Left ventricle myocardium inferior (tissue), 1 donor: ENCODE data around the gene XRCC6. TPM values are rescaled to one million over a fixed set of nuclear protein-coding genes. Genes with fewer than 3 reads are reported as not detected.
"Not testable (repeated sequence)": the region's sequence is repeated elsewhere in the genome, so short reads cannot be mapped to it uniquely, and the experiment has no call there.

Experiments used
- DNase-seq: peaks from one replicate; pipeline ENCODE4 v3.0.0-alpha.2; 2020
- H3K27ac ChIP-seq: fragments of 200-600 bp; replicated peaks from 2 replicates; pipeline ENCODE4 v1.8.0; 2021
- H3K27me3 ChIP-seq: fragments of 200-600 bp; 2 replicates; pipeline ENCODE4 v1.8.0; 2021; ENCODE audit warnings: low read depth
- H3K36me3 ChIP-seq: fragments of 200-600 bp; 2 replicates; pipeline ENCODE4 v1.8.0; 2021
- H3K4me1 ChIP-seq: fragments of 200-600 bp; 2 replicates; pipeline ENCODE4 v1.8.0; 2021
- H3K4me3 ChIP-seq: fragments of 200-600 bp; 2 replicates; pipeline ENCODE4 v1.8.0; 2021; ENCODE audit warnings: mild to moderate bottlenecking, moderate library complexity
- H3K9me3 ChIP-seq: fragments of 200-600 bp; replicated peaks from 2 replicates; pipeline ENCODE4 v1.8.0; 2021
- CTCF ChIP-seq: fragments of 200-600 bp; IDR thresholded peaks from 2 replicates; pipeline ENCODE4 v1.8.0; 2021; ENCODE audit warnings: antibody characterized with exemption, mild to moderate bottlenecking, borderline replicate concordance
- intact Hi-C: fragments of 100-400 bp; cut with micrococcal nuclease; formaldehyde crosslinking; loops from one replicate; pipeline ENCODE4 v1.11.0; 2022
- total RNA-seq: library from RNA; stranded (reverse); fragmentation: NEBNext Ultra II Directional; extraction: Animal tissue kit (Norgen Biotek cat#: 25700); gene quantifications from one replicate; pipeline ENCODE4 v1.2.1, GENCODE V29; 2021
- donor health status: DM: no; HTN: yes; CAD: no; lungs with severe emphysema.

Gene XRCC6
- total RNA-seq, 1 donor from 2014 or later, result 155 TPM

GRCh38 chr22:41664490-41664889, 43.4 kb downstream of the XRCC6 start:
- Histone ChIP-seq H3K9me3 (no peaks in the 10 kb centered on the region), H3K27me3 (no peaks in the 10 kb centered on the region), H3K36me3 (peaks cover 59% of the 10 kb centered on the region), H3K4me3 (no peak overlapping the region), H3K4me1 (peaks cover 26% of the 10 kb centered on the region), H3K27ac (no peak overlapping the region)
- TF ChIP-seq CTCF, result no peak
- no peak for DNase-seq
- intact Hi-C loops, result no loop called here

GRCh38 chr22:41664951-41665350, 43.9 kb downstream of the XRCC6 start:
- peaks cover 54% of the 10 kb centered on the region for H3K36me3 ChIP-seq
- intact Hi-C loops, result no loop called here

GRCh38 chr22:41668971-41669911, 48.1 kb downstream of the XRCC6 start:
- TF ChIP-seq CTCF, result no peak
- Histone ChIP-seq H3K4me3 (no peak overlapping the region), H3K9me3 (no peaks in the 10 kb centered on the region), H3K4me1 (peaks cover 18% of the 10 kb centered on the region), H3K27me3 (no peaks in the 10 kb centered on the region), H3K27ac (no peak overlapping the region), H3K36me3 (peaks cover 19% of the 10 kb centered on the region)
- DNase-seq, result no peak
- intact Hi-C loops, result no loop called here

More at GRCh38 chr22:41664951-41665350, 43.9 kb downstream of the XRCC6 start:
- H3K27ac ChIP-seq, result no peak overlapping the region
- H3K4me1 ChIP-seq, result peaks cover 22% of the 10 kb centered on the region
- H3K27me3 ChIP-seq, result no peaks in the 10 kb centered on the region
- H3K9me3 ChIP-seq, result no peaks in the 10 kb centered on the region
- no peak for DNase-seq
- TF ChIP-seq CTCF, result no peak
- no peak overlapping the region for H3K4me3 ChIP-seq

GRCh38 chr22:41672096-41672495, 51.0 kb downstream of the XRCC6 start:
- H3K4me1 ChIP-seq, result peaks cover 42% of the 10 kb centered on the region
- H3K27ac ChIP-seq, H3K27me3 ChIP-seq, H3K9me3 ChIP-seq, H3K4me3 ChIP-seq, DNase-seq, intact Hi-C loops: not testable (repeated sequence)
- peaks cover 12% of the 10 kb centered on the region for H3K36me3 ChIP-seq

GRCh38 chr22:41672780-41673509, 51.9 kb downstream of the XRCC6 start:
- peaks cover 35% of the 10 kb centered on the region for H3K4me1 ChIP-seq
- no peak for DNase-seq
- H3K4me3 ChIP-seq, result no peak overlapping the region
- peaks cover 21% of the 10 kb centered on the region for H3K36me3 ChIP-seq
- TF ChIP-seq CTCF, result peak; percentile 40
- H3K27ac ChIP-seq, result no peak overlapping the region
- no peaks in the 10 kb centered on the region for H3K27me3 ChIP-seq
- no peaks in the 10 kb centered on the region for H3K9me3 ChIP-seq
- intact Hi-C loops, result no loop called here

- Histone ChIP-seq H3K9me3 (no peaks in the 10 kb centered on the region), H3K27me3 (no peaks in the 10 kb centered on the region), H3K4me1 (peaks cover 35% of the 10 kb centered on the region), H3K4me3 (no peak overlapping the region), H3K27ac (peak overlapping the region; percentile 71), H3K36me3 (peaks cover 40% of the 10 kb centered on the region)
- no peak for TF ChIP-seq CTCF
- no peak for DNase-seq
- intact Hi-C loops, result no loop called here
Observed at GRCh38 chr22:41674846-41675340, 53.8 kb downstream of the XRCC6 start.
